Fibroblast of pulmonary artery (primary cell): Measurements from ENCODE around the gene GPATCH11.

Experiments
- DNase-seq: peaks from one replicate; pipeline ENCODE4 v3.0.0-alpha.2; 2010; ENCODE audit warnings: low read depth
- H3K4me3 ChIP-seq: replicated peaks from 2 replicates; pipeline ENCODE4 v1.5.1; 2011; ENCODE audit warnings: low read depth, mild to moderate bottlenecking, control low read depth, low read length, moderate library complexity
- TF ChIP-seq, protein P1 (sequence below): IDR thresholded peaks from 2 replicates; pipeline ENCODE4 v1.5.1; 2011; ENCODE audit warnings: mild to moderate bottlenecking, control low read depth, low read length, inconsistent platforms; ENCODE audit errors: missing control alignments

The GPATCH11 gene

DNA sequence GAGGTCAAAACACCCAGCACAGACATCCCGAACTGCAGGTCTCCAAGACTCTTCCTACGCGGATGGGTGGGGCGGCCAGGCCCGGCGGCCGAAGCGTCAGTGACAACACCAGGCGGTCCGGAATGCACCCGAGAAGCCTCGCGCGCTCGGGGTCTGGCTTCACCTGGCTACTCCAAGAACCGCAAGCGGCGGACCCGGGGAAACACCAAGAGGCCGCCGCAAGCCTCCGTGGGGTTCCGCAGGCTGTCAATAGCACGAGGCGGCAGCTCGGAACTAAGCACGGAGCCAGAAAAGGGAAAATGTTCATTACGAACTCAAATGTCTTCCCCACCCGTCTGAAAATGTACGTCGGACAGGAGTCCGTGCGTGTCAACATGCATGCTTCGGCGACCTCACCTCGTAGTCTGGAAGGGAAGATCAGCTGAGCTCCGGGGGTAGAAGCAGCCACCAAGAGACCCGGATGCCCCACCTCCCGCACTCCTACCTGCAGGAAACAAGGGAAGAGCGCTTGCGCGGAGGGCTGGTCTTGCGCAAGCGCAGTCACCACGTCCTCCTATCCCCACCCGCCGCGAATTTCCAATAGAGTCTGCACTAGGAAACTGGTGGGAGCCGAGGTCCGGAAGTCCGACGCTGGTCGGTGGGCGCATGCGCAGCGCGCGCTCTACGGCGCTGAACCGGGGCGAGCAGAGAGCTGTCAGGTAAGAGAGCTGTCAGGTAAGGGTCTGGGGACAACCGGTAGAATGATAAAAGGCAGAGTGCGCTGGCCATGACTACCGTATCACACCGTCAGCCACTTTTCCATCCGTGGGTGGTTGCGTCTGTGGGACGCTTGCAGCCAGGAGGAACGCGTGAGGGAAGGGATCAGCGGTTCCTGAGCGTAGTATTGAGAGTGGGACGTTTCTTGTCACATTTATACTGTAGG lies at the start of gene GPATCH11, which contains the start of gene HEATR5B:
Gene GPATCH11, plus strand, starts transcription at position 646 of the 922 bp plus-strand sequence. CDS start 3,864 bp downstream, outside the sequence.
Gene HEATR5B, minus strand, starts transcription at position 500 of the 922 bp plus-strand sequence. CDS start 958 bp downstream, outside the sequence.
- peak within 1 kb of the TSS; percentile 95 for H3K4me3 ChIP-seq
- DNase-seq: peak; percentile 98
- TF ChIP-seq, protein P1, sequence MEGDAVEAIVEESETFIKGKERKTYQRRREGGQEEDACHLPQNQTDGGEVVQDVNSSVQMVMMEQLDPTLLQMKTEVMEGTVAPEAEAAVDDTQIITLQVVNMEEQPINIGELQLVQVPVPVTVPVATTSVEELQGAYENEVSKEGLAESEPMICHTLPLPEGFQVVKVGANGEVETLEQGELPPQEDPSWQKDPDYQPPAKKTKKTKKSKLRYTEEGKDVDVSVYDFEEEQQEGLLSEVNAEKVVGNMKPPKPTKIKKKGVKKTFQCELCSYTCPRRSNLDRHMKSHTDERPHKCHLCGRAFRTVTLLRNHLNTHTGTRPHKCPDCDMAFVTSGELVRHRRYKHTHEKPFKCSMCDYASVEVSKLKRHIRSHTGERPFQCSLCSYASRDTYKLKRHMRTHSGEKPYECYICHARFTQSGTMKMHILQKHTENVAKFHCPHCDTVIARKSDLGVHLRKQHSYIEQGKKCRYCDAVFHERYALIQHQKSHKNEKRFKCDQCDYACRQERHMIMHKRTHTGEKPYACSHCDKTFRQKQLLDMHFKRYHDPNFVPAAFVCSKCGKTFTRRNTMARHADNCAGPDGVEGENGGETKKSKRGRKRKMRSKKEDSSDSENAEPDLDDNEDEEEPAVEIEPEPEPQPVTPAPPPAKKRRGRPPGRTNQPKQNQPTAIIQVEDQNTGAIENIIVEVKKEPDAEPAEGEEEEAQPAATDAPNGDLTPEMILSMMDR: no peak

- TF ChIP-seq, protein P1: no peak
- no peak for DNase-seq
- no peak overlapping the region for H3K4me3 ChIP-seq
Measured at GRCh38 chr2:37037771-37038170, 46.5 kb upstream of the GPATCH11 start.

DNA sequence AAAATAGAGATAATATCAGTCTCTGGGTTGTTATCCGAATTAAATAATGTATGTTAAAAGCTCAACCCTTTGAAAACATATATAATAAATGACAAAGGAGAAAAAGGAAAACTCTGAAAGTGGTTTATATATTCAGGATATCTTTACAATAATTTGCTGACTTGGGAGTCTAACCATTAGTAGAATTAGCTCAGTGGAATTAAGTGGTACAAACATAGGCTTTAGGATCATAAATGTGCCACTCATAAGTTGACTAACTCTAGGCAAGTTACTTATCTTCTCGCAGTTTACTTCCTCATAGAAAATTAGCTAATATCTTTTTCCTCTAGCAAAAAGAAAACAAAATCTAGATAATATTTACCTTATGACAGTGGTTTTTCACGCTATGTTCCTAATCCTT lies 44.7 kb upstream of the GPATCH11 start:
- no peak for DNase-seq
- no peak overlapping the region for H3K4me3 ChIP-seq
- TF ChIP-seq, protein P1: no peak

DNA sequence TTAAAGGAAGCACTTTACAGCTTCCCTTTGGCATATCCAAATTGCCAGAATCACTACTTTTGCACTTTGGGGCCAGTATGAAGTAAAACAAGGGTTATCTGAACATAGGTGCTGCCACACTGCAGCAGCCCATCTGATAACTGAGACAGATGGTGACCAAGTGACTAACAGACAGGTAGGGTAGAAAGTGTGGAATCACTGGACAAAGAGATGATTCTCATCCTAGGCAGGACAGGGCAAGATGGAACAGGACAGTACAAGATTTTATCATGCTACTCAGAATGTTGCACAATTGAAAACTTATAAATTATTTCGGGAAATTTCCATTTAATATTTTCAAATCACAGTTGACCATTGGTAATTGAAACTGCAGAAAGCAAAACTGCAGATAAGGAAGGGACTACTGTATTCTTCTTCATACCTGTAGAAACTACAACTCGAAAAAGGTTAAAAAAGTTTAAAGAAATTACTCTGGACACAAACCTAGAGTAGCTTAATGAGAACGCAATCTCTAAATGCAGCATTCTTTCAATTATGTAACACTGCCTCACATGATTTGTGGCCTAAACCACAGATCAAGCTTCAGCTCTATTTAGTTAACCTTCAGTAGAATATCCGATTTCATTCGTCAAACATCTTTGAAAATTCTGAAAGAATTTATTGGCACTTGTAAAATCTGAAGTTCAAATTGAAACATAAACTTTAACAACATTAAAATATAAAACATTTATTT lies 31.6 kb upstream of the GPATCH11 start:
- no peak for DNase-seq
- H3K4me3 ChIP-seq: no peak overlapping the region
- TF ChIP-seq, protein P1: no peak

GRCh38 chr2:37059841-37060240 lies 24.5 kb upstream of the GPATCH11 start:
- TF ChIP-seq, protein P1: no peak
- H3K4me3 ChIP-seq: no peak overlapping the region
- DNase-seq: no peak

- DNase-seq: no peak
- H3K4me3 ChIP-seq: no peak overlapping the region
- TF ChIP-seq, protein P1: no peak
Measured at GRCh38 chr2:37060446-37060845, 23.9 kb upstream of the GPATCH11 start.
